ENCODE measurements around the gene TFDP2. TPM values are rescaled to one million over a fixed set of nuclear protein-coding genes. Genes with fewer than 3 reads are reported as not detected.

TFDP2 gene
- total RNA-seq, 1 experiment from 2014 or later = 55.4 TPM

GRCh38 chr3:142159083-142159740 is 9.9 kb upstream of the TFDP2 start (continued):
- TF ChIP-seq ZBTB33 (IDR thresholded peaks at IDR 0.05; ENCODE audit: extremely low read depth, insufficient replicate concordance, low read length) = no peak
- no peak for TF ChIP-seq YY1 (IDR thresholded peaks at IDR 0.05; ENCODE audit: extremely low read depth, insufficient replicate concordance, low read depth, low read length)
- TF ChIP-seq CEBPB (IDR thresholded peaks at IDR 0.05; ENCODE audit: low read depth) = no peak
- no peak for TF ChIP-seq EGR1 (IDR thresholded peaks at IDR 0.05; ENCODE audit: low read depth)
- no peak for TF ChIP-seq JUND (IDR thresholded peaks at IDR 0.05)
- no peak for TF ChIP-seq ELF1 (IDR thresholded peaks at IDR 0.05; ENCODE audit: borderline replicate concordance, low read depth)
- no peak for TF ChIP-seq EZH2 (IDR thresholded peaks at IDR 0.05)
- TF ChIP-seq POLR2A (IDR thresholded peaks at IDR 0.05; ENCODE audit: borderline replicate concordance, extremely low read depth, insufficient read depth, insufficient read length) = no peak
- no peak for TF ChIP-seq TCF7L2 (IDR thresholded peaks at IDR 0.05; ENCODE audit: borderline replicate concordance, extremely low read depth, insufficient read depth, insufficient read length)

DNA sequence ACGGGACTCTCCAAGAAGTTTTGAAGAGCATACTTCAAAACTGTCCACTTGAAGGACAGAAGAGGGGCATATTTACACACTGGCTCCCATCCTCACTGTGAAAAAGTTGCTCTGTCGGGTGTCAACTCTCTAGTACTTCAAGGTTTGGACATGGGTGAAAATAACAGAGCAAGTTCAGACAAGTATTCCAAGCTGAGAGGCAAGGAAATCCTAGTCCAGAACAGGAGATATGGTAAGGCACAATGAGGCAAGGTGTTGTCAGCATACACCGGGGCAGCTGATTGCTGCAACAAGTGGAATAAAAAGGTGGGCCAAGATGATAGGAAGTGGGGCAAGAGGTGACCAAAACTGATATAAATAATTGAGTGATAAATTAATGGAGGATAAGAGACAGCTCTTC is 4.8 kb upstream of the TFDP2 start:
- Histone ChIP-seq H4K20me1 (ENCODE audit: insufficient read depth) (no peaks in the 10 kb centered on the region), H3K9ac (ENCODE audit: low read length) (no peak overlapping the region), H3K27ac (ENCODE audit: low read depth, low read length) (no peak overlapping the region), H3K27me3 (ENCODE audit: insufficient read depth, low read length) (no peaks in the 10 kb centered on the region), H3K9me2 (ENCODE audit: insufficient read depth) (no peaks in the 10 kb centered on the region), H3K4me3 (replicated peaks in 1 of 2; ENCODE audit: low read depth in 1 of 2, low read length in 2 of 2) (no peak overlapping the region), H2AFZ (ENCODE audit: low read depth, low read length, poor library complexity, severe bottlenecking) (no peak overlapping the region), H3K36me3 (ENCODE audit: control insufficient read depth in 1 of 2, insufficient read depth in 2 of 2, low read length in 2 of 2) (no peaks in the 10 kb centered on the region), H3K4me1 (ENCODE audit: control insufficient read depth in 1 of 2, insufficient read depth in 2 of 2, low read length in 2 of 2) (peaks cover 0 to 4% of the 10 kb centered on the region in 2 experiments; a peak in 1 of 4 replicates), H3K4me2 (ENCODE audit: low read length) (no peak overlapping the region), H3K9me3 (ENCODE audit: control insufficient read depth in 1 of 2, insufficient read depth in 1 of 2, low read depth in 1 of 2, low read length in 2 of 2) (no peaks in the 10 kb centered on the region), H3K79me2 (ENCODE audit: insufficient read depth, low read length) (no peaks in the 10 kb centered on the region)
- CTCF ChIA-PET = no interaction called here
- DNase-seq (ENCODE audit: low read depth, low spot score) = no peak
- TF ChIP-seq YY1 (IDR thresholded peaks at IDR 0.05; ENCODE audit: extremely low read depth, insufficient replicate concordance, low read depth, low read length) (no peak), CBX3 (IDR thresholded peaks at IDR 0.05; ENCODE audit: low read depth) (no peak), EZH2 (IDR thresholded peaks at IDR 0.05) (no peak), POLR2AphosphoS5 (IDR thresholded peaks at IDR 0.05; ENCODE audit: low read depth, low read length) (no peak), TCF7L2 (IDR thresholded peaks at IDR 0.05; ENCODE audit: borderline replicate concordance, extremely low read depth, insufficient read depth, insufficient read length) (no peak), ZNF274 (IDR thresholded peaks at IDR 0.05; ENCODE audit: low read depth, low read length) (no peak), EGR1 (IDR thresholded peaks at IDR 0.05; ENCODE audit: low read depth) (no peak), FOSL1 (IDR thresholded peaks at IDR 0.05; ENCODE audit: low read depth) (no peak), ZFX (IDR thresholded peaks at IDR 0.05) (no peak), SIN3A (IDR thresholded peaks at IDR 0.05; ENCODE audit: low read depth) (no peak)
- TF ChIP-seq, protein P1, sequence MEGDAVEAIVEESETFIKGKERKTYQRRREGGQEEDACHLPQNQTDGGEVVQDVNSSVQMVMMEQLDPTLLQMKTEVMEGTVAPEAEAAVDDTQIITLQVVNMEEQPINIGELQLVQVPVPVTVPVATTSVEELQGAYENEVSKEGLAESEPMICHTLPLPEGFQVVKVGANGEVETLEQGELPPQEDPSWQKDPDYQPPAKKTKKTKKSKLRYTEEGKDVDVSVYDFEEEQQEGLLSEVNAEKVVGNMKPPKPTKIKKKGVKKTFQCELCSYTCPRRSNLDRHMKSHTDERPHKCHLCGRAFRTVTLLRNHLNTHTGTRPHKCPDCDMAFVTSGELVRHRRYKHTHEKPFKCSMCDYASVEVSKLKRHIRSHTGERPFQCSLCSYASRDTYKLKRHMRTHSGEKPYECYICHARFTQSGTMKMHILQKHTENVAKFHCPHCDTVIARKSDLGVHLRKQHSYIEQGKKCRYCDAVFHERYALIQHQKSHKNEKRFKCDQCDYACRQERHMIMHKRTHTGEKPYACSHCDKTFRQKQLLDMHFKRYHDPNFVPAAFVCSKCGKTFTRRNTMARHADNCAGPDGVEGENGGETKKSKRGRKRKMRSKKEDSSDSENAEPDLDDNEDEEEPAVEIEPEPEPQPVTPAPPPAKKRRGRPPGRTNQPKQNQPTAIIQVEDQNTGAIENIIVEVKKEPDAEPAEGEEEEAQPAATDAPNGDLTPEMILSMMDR (IDR thresholded peaks at IDR 0.05 in 2 of 3, conservative IDR thresholded peaks at IDR 0.05 in 1 of 3; ENCODE audit: borderline replicate concordance in 1 of 3, insufficient read depth in 1 of 3, low read depth in 2 of 3, low read length in 2 of 3) = no peak
- TF ChIP-seq, protein P2, sequence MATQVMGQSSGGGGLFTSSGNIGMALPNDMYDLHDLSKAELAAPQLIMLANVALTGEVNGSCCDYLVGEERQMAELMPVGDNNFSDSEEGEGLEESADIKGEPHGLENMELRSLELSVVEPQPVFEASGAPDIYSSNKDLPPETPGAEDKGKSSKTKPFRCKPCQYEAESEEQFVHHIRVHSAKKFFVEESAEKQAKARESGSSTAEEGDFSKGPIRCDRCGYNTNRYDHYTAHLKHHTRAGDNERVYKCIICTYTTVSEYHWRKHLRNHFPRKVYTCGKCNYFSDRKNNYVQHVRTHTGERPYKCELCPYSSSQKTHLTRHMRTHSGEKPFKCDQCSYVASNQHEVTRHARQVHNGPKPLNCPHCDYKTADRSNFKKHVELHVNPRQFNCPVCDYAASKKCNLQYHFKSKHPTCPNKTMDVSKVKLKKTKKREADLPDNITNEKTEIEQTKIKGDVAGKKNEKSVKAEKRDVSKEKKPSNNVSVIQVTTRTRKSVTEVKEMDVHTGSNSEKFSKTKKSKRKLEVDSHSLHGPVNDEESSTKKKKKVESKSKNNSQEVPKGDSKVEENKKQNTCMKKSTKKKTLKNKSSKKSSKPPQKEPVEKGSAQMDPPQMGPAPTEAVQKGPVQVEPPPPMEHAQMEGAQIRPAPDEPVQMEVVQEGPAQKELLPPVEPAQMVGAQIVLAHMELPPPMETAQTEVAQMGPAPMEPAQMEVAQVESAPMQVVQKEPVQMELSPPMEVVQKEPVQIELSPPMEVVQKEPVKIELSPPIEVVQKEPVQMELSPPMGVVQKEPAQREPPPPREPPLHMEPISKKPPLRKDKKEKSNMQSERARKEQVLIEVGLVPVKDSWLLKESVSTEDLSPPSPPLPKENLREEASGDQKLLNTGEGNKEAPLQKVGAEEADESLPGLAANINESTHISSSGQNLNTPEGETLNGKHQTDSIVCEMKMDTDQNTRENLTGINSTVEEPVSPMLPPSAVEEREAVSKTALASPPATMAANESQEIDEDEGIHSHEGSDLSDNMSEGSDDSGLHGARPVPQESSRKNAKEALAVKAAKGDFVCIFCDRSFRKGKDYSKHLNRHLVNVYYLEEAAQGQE (IDR thresholded peaks at IDR 0.05; ENCODE audit: low read depth) = no peak
- no TSS peak for BruUV-seq (replicated peaks)
- intact Hi-C loops (cut with micrococcal nuclease) = no loop called here
- ATAC-seq = no peak
- RAD21 ChIA-PET (ENCODE audit: low non-redundant PET in 1 of 2, low total read pairs in 2 of 2, uncharacterized antibody in 2 of 2, unreplicated experiment in 2 of 2) = no interaction called here
- POLR2A ChIA-PET = no interaction called here

All from HCT116 (cell line).